ENCODE results near the gene PTPMT1.
"Not testable (repeated sequence)": the region's sequence is repeated elsewhere in the genome, so short reads cannot be mapped to it uniquely, and the experiment has no call there.

PTPMT1 gene

GRCh38 chr11:47565340-47566148 is at the start of gene PTPMT1:
Gene PTPMT1, plus strand, starts transcription at chr11:47565599. Its CDS starts 24 bp downstream, at chr11:47565623.
- TF ChIP-seq ZFX (IDR thresholded peaks at IDR 0.05; ENCODE audit: borderline replicate concordance) (peak; percentile 45; the same call in 1 of the 2 replicates), CTCF (IDR thresholded peaks at IDR 0.05) (no peak)
- H3K27ac ChIP-seq = peak within 1 kb of the TSS; percentile 84

- no peak for TF ChIP-seq ZFX (IDR thresholded peaks at IDR 0.05; ENCODE audit: borderline replicate concordance)
- no peak for TF ChIP-seq CTCF (IDR thresholded peaks at IDR 0.05)
- H3K27ac ChIP-seq = no peak overlapping the region
Measured at GRCh38 chr11:47516155-47516554, 49.2 kb upstream of the PTPMT1 start.

GRCh38 chr11:47516984-47517853 is 48.2 kb upstream of the PTPMT1 start:
- TF ChIP-seq ZFX (IDR thresholded peaks at IDR 0.05; ENCODE audit: borderline replicate concordance) = no peak
- TF ChIP-seq CTCF (IDR thresholded peaks at IDR 0.05) = no peak
- no peak overlapping the region for H3K27ac ChIP-seq

- H3K27ac ChIP-seq = 0 out of 2 replicates have a peak overlapping the region, but pooled peaks have one; percentile 12
Measured at GRCh38 chr11:47518212-47518964, 47.0 kb upstream of the PTPMT1 start.

GRCh38 chr11:47523490-47524225 is 41.7 kb upstream of the PTPMT1 start:
- H3K27ac ChIP-seq = peak overlapping the region; percentile 40
- TF ChIP-seq CTCF (IDR thresholded peaks at IDR 0.05) (no peak), ZFX (IDR thresholded peaks at IDR 0.05; ENCODE audit: borderline replicate concordance) (no peak)

More at GRCh38 chr11:47518212-47518964, 47.0 kb upstream of the PTPMT1 start:
- TF ChIP-seq CTCF (IDR thresholded peaks at IDR 0.05) (no peak), ZFX (IDR thresholded peaks at IDR 0.05; ENCODE audit: borderline replicate concordance) (no peak)

GRCh38 chr11:47524291-47524874 is 41.0 kb upstream of the PTPMT1 start:
- TF ChIP-seq ZFX (IDR thresholded peaks at IDR 0.05; ENCODE audit: borderline replicate concordance) (no peak), CTCF (IDR thresholded peaks at IDR 0.05) (no peak)
- peak overlapping the region; percentile 40 for H3K27ac ChIP-seq

GRCh38 chr11:47526032-47526431 is 39.4 kb upstream of the PTPMT1 start:
- not testable (repeated sequence) for H3K27ac ChIP-seq

Data from 22Rv1 (cell line).